Activated CD8-positive, alpha-beta memory T cell treated with anti-CD3 and anti-CD28 coated beads, Interleukin-2, amount 50 U/mL, for 4 hours (primary cell): ENCODE results near the gene PDCD4.
"Not testable (repeated sequence)": the region's sequence is repeated elsewhere in the genome, so short reads cannot be mapped to it uniquely, and the experiment has no call there.

Experiments used
- DNase-seq: peaks from one replicate; pipeline ENCODE4 v3.0.0-alpha.2; 2020

PDCD4 gene

GRCh38 chr10:110861930-110862649, 9.6 kb upstream of the PDCD4 start:
- DNase-seq: no peak

- DNase-seq: no peak
These were observed 8.8 kb upstream of the PDCD4 start for GRCh38 chr10:110862961-110863360.

- DNase-seq: no peak
These were observed 8.4 kb upstream of the PDCD4 start for GRCh38 chr10:110863361-110863760.

DNA sequence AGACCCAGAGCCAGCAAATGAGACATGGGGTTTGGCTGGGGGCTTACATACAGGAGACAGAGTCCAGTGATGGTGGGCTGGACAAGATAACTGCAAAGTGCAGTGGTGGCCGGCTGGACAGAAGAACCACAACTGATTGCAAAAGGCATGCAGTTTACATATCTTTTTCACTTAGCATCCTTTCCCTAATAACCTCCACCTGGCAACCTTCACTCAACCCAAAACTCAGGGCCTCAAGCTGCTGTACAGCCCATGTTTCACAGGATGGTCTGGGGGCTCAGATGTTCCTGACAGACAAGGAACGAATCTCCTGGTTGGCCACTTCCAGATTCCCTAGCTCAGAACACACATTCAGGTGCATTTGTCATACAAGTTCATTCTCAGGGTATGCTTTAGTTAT, 7.8 kb upstream of the PDCD4 start:
- no peak for DNase-seq

GRCh38 chr10:110864662-110865140, 7.0 kb upstream of the PDCD4 start:
- no peak for DNase-seq

- no peak for DNase-seq
These were observed 6.4 kb upstream of the PDCD4 start for GRCh38 chr10:110865186-110865808.

DNA sequence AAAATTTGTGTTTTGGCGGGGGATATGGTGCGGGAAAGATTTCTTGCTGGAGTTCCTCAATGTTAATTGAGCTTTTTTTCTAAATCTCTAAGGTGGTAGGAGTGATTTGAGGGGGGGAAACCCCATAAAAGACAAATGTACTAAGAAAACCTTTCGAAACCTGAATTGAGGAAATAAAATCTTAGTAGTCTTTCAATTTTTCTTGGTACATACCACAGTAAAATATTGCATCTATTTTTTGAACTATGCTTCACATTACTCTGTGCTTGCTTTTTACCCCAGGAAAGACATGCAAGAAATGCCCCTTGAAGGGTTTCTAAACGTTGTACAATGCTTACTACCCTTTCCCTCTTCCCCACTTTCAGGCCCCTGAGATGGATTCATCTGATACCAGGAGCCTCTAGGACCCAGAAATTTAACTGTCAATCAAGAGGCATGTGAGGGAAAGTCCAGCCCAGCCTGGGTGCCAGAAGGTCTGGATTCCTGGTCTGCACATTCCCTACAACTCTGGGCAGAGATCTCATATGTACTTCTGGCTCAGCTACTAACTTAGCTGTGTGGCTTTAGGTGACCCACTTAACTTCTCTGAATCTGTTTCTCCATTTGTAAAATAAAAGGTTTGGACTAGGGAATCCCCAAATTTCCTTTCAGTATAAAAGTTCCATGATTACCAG, 5.8 kb upstream of the PDCD4 start:
- no peak for DNase-seq

DNA sequence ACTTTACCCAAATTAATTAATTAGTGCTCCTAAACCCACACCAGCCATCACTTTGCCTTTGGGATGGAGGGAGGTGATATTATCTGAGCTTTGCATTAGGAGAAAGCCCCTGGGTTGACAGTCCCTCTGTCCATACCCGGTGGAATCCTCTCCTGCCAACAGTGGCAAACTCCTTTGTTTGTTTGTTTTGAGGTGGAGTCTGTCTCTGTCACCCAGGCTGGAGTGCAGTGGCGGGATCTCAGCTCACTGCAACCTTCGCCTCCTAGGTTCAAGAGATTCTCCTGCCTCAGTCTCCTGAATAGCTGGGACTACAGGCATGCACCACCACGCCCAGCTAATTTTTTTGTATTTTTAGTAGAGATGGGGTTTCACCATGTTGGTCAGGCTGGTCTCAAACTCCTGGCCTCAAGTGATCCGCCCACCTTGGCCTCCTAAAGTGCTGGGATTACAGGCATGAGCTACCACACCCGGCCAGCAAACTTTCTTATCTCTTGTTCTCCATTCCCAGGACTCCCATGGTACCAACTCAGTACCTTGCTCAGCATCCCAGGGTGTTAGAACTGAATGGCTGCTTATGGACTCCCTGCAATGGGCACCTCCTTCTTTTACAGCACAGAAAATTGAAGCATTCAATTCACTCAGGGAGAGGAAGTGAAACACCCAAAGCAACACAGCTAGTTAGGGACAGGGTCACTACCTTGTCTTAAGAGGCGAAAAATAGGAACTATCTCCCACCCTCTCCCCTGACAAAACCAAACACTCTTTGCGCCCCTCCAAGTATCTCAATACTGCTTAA, 4.5 kb upstream of the PDCD4 start:
- not testable (repeated sequence) for DNase-seq

DNA sequence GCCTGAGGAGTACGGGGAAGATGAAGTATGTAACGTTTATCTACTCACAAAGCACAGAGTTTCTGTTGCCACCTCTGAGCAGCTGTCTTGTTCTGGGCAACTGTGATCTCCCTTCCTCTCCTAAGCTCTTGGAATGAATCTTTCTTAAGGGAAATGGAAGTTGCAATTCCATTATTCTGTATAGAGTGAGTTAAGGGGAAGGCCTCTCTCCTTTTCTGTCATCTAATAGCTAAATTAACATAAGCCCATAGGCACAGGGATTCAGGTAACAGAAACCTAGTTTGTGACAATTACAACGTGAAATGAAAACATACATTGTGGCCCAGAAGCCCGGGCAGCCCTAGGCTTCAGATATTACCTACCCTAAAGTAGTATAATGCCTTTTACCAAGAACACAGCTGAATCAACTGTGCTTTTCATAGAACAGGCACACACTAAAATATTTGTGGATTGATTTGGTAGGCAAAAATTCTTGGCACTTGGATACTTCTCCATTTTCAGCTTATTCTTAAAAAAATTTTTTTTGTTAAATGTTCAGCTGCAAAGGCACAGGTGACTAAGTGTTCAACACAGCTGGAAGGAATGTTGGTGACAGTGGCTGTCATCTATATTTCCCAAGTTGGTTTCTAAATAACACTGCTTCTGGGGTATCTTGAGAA, 3.8 kb upstream of the PDCD4 start:
- DNase-seq: no peak

GRCh38 chr10:110868981-110869380, 2.7 kb upstream of the PDCD4 start:
- no peak for DNase-seq

- DNase-seq: no peak
These were observed 868 bp upstream of the PDCD4 start for GRCh38 chr10:110870823-110871297.

GRCh38 chr10:110872145-110872983, 636 bp downstream of the PDCD4 start:
- DNase-seq: peak; percentile 78

- DNase-seq: no peak
These were observed 1.5 kb downstream of the PDCD4 start for GRCh38 chr10:110872984-110873923.

GRCh38 chr10:110873951-110874350, 2.2 kb downstream of the PDCD4 start:
- no peak for DNase-seq

GRCh38 chr10:110876000-110876399, 4.3 kb downstream of the PDCD4 start:
- DNase-seq: no peak

- DNase-seq: no peak
These were observed 5.1 kb downstream of the PDCD4 start for GRCh38 chr10:110876788-110877187.

GRCh38 chr10:110880012-110880411, 8.3 kb downstream of the PDCD4 start:
- DNase-seq: no peak

DNA sequence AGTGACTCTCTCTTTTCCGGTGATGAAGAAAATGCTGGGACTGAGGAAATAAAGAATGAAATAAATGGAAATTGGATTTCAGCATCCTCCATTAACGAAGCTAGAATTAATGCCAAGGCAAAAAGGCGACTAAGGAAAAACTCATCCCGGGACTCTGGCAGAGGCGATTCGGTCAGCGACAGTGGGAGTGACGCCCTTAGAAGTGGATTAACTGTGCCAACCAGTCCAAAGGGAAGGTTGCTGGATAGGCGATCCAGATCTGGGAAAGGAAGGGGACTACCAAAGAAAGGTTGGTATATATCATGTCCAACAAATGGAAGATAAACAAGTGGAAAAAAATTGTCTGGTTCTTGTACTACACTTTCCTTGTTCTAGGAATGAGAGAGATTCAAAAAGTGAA, 9.5 kb downstream of the PDCD4 start:
- DNase-seq: no peak

DNA sequence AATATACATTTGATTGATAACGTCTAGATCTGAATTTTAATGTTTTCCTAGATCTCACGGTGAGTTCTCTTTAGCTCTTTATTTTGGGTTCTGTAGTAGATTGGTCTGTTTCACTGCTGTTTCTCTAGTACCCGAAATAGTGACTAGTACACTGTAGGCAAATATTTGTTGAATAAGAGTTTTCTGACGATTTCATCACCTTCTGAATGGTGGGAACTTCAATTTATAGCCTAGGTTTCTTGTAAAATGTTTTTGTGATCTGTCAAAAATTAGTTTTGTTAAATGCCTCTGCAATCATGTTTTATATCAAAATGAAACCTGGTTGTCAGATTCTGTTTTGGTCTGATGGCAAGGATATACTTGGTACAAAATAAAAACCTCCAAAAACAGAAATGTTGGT, 10.2 kb downstream of the PDCD4 start:
- DNase-seq: no peak

- DNase-seq: no peak
These were observed 12.2 kb downstream of the PDCD4 start for GRCh38 chr10:110883924-110884323.
